GM12878 (cell line): ENCODE results near the gene SOX4. TPM values are rescaled to one million over a fixed set of nuclear protein-coding genes. Genes with fewer than 3 reads are reported as not detected.
A peak's percentile ranks its signal among the peaks of the same experiment; 100 is the strongest.

ENCODE experiments used
- ATAC-seq: fragments of 200-7000 bp; cut with Tn5 transposase; 3 replicates; pipeline ENCODE4 v1.9.1; 2020; ENCODE audit warnings: mild to moderate bottlenecking, moderate library complexity
- BruUV-seq: library from RNA; stranded (reverse); fragments of 400-500 nt; replicated peaks from 2 replicates; lab custom pipeline; 2021; lab: Mats Ljungman, UMichigan
- CTCF ChIA-PET: fragments of 300-600 bp; sonication (Branson Sonifier 250); formaldehyde crosslinking; extraction: SDS; loops from one replicate; lab custom pipeline; 2021; ENCODE audit warnings: inconsistent platforms; lab: Yijun Ruan, JAX
- POLR2A ChIA-PET: fragments of 350-600 bp; formaldehyde crosslinking; extraction: SDS; loops from one replicate; lab custom pipeline; 2021; ENCODE audit warnings: inconsistent platforms; lab: Charles Lee
- RAD21 ChIA-PET: fragments of 300-600 bp; sonication (Branson Sonifier 250); formaldehyde crosslinking; loops from one replicate; lab custom pipeline; 2023; ENCODE audit warnings: antibody characterized with exemption; ENCODE audit not compliant: unreplicated experiment; lab: Charles Lee
- SMC1A ChIA-PET: fragments of 300-600 bp; sonication (Branson Sonifier 250); formaldehyde crosslinking; loops from one replicate; lab custom pipeline; 2023; ENCODE audit not compliant: unreplicated experiment, uncharacterized antibody; lab: Charles Lee
- DNase-seq: peaks from one replicate; pipeline ENCODE4 v3.0.0-alpha.2; 2011; ENCODE audit warnings: low read depth, low spot score
- FAIRE-seq: peaks from 3 replicates; lab custom pipeline; 2011; peaks lifted over from hg19 to GRCh38; lab: Jason Lieb, UNC
- H2AFZ ChIP-seq: 2 replicates; pipeline ENCODE4 v1.6.0; 2011; ENCODE audit warnings: low read depth, low read length, control low read depth; ENCODE audit not compliant: control insufficient read depth
- H3K27ac ChIP-seq: 2 replicates; pipeline ENCODE4 v1.5.1; 2011; ENCODE audit warnings: control low read depth; ENCODE audit not compliant: control insufficient read depth, insufficient read depth
- H3K27me3 ChIP-seq, 2 experiments: replicated peaks in 1 of 2; 2 replicates each; pipeline versions ENCODE4 v1.6.0 to v1.6.1; 2011; ENCODE audit warnings: low read length in 1 of 2; ENCODE audit not compliant: control insufficient read depth in 2 of 2, insufficient read depth in 2 of 2
- H3K36me3 ChIP-seq, 2 experiments: 2 replicates each; pipeline ENCODE4 v1.5.1; 2011; ENCODE audit warnings: low read length in 1 of 2; ENCODE audit not compliant: control insufficient read depth in 2 of 2, insufficient read depth in 2 of 2
- H3K4me1 ChIP-seq: 2 replicates; pipeline ENCODE4 v1.6.1; 2011; ENCODE audit warnings: mild to moderate bottlenecking, low read length, moderate library complexity, mixed read lengths; ENCODE audit not compliant: control insufficient read depth, insufficient read depth
- H3K4me2 ChIP-seq: 2 replicates; pipeline ENCODE4 v1.6.0; 2011; ENCODE audit warnings: control low read depth; ENCODE audit not compliant: control insufficient read depth, insufficient read depth
- H3K4me3 ChIP-seq: fragments of 200-600 bp; sonication (generic); 2 replicates; pipeline ENCODE4 v1.5.1; 2016
- H3K79me2 ChIP-seq: 2 replicates; pipeline ENCODE4 v1.6.0; 2011; ENCODE audit warnings: low read length; ENCODE audit not compliant: control insufficient read depth, insufficient read depth
- H3K9ac ChIP-seq: 2 replicates; pipeline ENCODE4 v1.8.0; 2011; ENCODE audit warnings: low read length, control low read depth, mixed read lengths; ENCODE audit not compliant: control insufficient read depth, insufficient read depth
- H3K9me3 ChIP-seq: replicated peaks from 3 replicates; pipeline ENCODE4 v1.5.1; 2011; ENCODE audit warnings: mild to moderate bottlenecking, low read length; ENCODE audit not compliant: control insufficient read depth, insufficient read depth
- H4K20me1 ChIP-seq: 2 replicates; pipeline ENCODE4 v1.6.0; 2011; ENCODE audit not compliant: control insufficient read depth, insufficient read depth
- BRCA1 ChIP-seq: IDR thresholded peaks from 2 replicates; pipeline ENCODE4 v1.6.1; 2011; ENCODE audit warnings: low read depth, low read length, improper control_type of control experiment
- CBFB ChIP-seq: IDR thresholded peaks from 2 replicates; pipeline ENCODE4 v1.6.1; 2016; ENCODE audit warnings: antibody characterized with exemption, low read depth
- CREM ChIP-seq: IDR thresholded peaks from 2 replicates; pipeline ENCODE4 v1.6.1; 2014; ENCODE audit warnings: antibody characterized with exemption, low read depth
- DPF2 ChIP-seq: fragments of 450-650 bp; IDR thresholded peaks from 2 replicates; pipeline ENCODE4 v1.6.1; 2017; ENCODE audit warnings: mild to moderate bottlenecking
- EED ChIP-seq: sonication (generic); IDR thresholded peaks from 2 replicates; pipeline ENCODE4 v1.6.1; 2016; ENCODE audit warnings: antibody characterized with exemption, low read depth
- GATAD2B ChIP-seq: fragments of 450-650 bp; conservative IDR thresholded peaks from 2 replicates; pipeline ENCODE4 v1.6.1; 2017; ENCODE audit warnings: low read depth, mild to moderate bottlenecking, moderate library complexity
- IKZF1 ChIP-seq: fragments of 450-650 bp; conservative IDR thresholded peaks from 2 replicates; pipeline ENCODE4 v1.6.1; 2017; ENCODE audit warnings: antibody characterized with exemption, mild to moderate bottlenecking
- KLF5 ChIP-seq: fragments of 450-650 bp; IDR thresholded peaks from 2 replicates; pipeline ENCODE4 v1.6.1; 2014; ENCODE audit warnings: mild to moderate bottlenecking; ENCODE audit not compliant: partially characterized antibody
- LARP7 ChIP-seq: fragments of 450-650 bp; IDR thresholded peaks from 2 replicates; pipeline ENCODE4 v1.6.1; 2017; ENCODE audit warnings: mild to moderate bottlenecking
- MTA3 ChIP-seq: IDR thresholded peaks from 2 replicates; pipeline ENCODE4 v1.6.1; 2012; ENCODE audit warnings: low read length, inconsistent platforms, borderline replicate concordance
- MYC ChIP-seq: IDR thresholded peaks from 2 replicates; pipeline ENCODE4 v1.6.1; 2011; ENCODE audit warnings: mild to moderate bottlenecking, low read length, moderate library complexity, inconsistent platforms; ENCODE audit not compliant: insufficient read depth, insufficient replicate concordance, insufficient read length, severe bottlenecking
- NBN ChIP-seq: fragments of 450-650 bp; IDR thresholded peaks from 2 replicates; pipeline ENCODE4 v1.6.1; 2016
- NR2F1 ChIP-seq: fragments of 450-650 bp; conservative IDR thresholded peaks from 2 replicates; pipeline ENCODE4 v1.6.1; 2017; ENCODE audit warnings: mild to moderate bottlenecking
- PAX8 ChIP-seq: fragments of 450-650 bp; IDR thresholded peaks from 2 replicates; pipeline ENCODE4 v1.6.1; 2017; ENCODE audit warnings: mild to moderate bottlenecking, moderate library complexity
- POLR2A ChIP-seq: IDR thresholded peaks from 2 replicates; pipeline ENCODE4 v1.6.1; 2011; ENCODE audit warnings: low read depth, mild to moderate bottlenecking, low read length
- POLR2AphosphoS5 ChIP-seq: IDR thresholded peaks from 2 replicates; pipeline ENCODE4 v1.6.1; 2011; ENCODE audit warnings: mild to moderate bottlenecking, low read length, inconsistent platforms
- TAF1 ChIP-seq: IDR thresholded peaks from 2 replicates; pipeline ENCODE4 v1.6.1; 2011; ENCODE audit warnings: mild to moderate bottlenecking, low read depth, low read length, borderline replicate concordance
- TBL1XR1 ChIP-seq: IDR thresholded peaks from 2 replicates; pipeline ENCODE4 v1.6.1; 2012; ENCODE audit warnings: low read depth, low read length, improper control_type of control experiment
- ZNF207 ChIP-seq: fragments of 450-650 bp; IDR thresholded peaks from 2 replicates; pipeline ENCODE4 v1.6.1; 2014; ENCODE audit warnings: antibody characterized with exemption, mild to moderate bottlenecking, borderline replicate concordance
- ZNF217 ChIP-seq: fragments of 450-650 bp; IDR thresholded peaks from 2 replicates; pipeline ENCODE4 v1.6.1; 2017; ENCODE audit warnings: antibody characterized with exemption, mild to moderate bottlenecking
- WGBS: methylation state at CpG from one replicate; pipeline ENCODE4 v1.1.6; 2016; ENCODE audit warnings: low lambda C conversion rate; ENCODE audit not compliant: insufficient replicate concordance, insufficient coverage; ENCODE audit errors: missing lambda C conversion rate; 5-methylcytosine and 5-hydroxymethylcytosine counted together
- in situ Hi-C: fragments of 300-500 bp; cut with MboI; formaldehyde crosslinking; loops from 9 replicates; pipeline ENCODE4 v1.14.3; 2018; ENCODE audit warnings: mixed read lengths
- intact Hi-C: fragments of 100-400 bp; cut with micrococcal nuclease; formaldehyde crosslinking; loops from one replicate; pipeline ENCODE4 v1.14.2; 2022; ENCODE audit not compliant: unreplicated experiment
- polyA plus RNA-seq, 11 experiments: library from polyadenylated mRNA; depleted of rRNA in 4 of 11; unstranded in 6 of 11; stranded (reverse) in 5 of 11; fragments of >200 nt; fragmentation: Nextera tagmentation in 4 of 11; fragmentation: Illumina TruSeq in 1 of 11; extraction: Ambion mirVana in 4 of 11; extraction: Trizol in 1 of 11; gene quantifications; 1 replicate in 1 of 11; 2 replicates in 10 of 11; pipeline versions ENCODE4 v1.2.1 to v1.2.3, GENCODE V29; 2011 to 2016; ENCODE audit warnings: inconsistent platforms in 2 of 11, missing spikeins in 2 of 11, low read depth in 1 of 11
- total RNA-seq, 4 experiments: library from RNA; depleted of rRNA in 3 of 4; stranded (reverse); fragments of >200 nt in 3 of 4; fragmentation: Illumina TruSeq in 1 of 4; extraction: Trizol in 1 of 4; gene quantifications; 2 replicates each; pipeline versions ENCODE4 v1.2.1 to v1.2.3, GENCODE V29; 2013 to 2021
- TF ChIP-seq, protein P1 (sequence below): fragments of 450-650 bp; IDR thresholded peaks from 2 replicates; pipeline ENCODE4 v1.6.1; 2017; ENCODE audit warnings: mild to moderate bottlenecking

The SOX4 gene
- total and polyA plus RNA-seq, 10 of the 15 experiments (the other 5 are each of a cell fraction or from before 2014, with no cell fraction given) = 16.8 to 119 (median 26.5) TPM

DNA sequence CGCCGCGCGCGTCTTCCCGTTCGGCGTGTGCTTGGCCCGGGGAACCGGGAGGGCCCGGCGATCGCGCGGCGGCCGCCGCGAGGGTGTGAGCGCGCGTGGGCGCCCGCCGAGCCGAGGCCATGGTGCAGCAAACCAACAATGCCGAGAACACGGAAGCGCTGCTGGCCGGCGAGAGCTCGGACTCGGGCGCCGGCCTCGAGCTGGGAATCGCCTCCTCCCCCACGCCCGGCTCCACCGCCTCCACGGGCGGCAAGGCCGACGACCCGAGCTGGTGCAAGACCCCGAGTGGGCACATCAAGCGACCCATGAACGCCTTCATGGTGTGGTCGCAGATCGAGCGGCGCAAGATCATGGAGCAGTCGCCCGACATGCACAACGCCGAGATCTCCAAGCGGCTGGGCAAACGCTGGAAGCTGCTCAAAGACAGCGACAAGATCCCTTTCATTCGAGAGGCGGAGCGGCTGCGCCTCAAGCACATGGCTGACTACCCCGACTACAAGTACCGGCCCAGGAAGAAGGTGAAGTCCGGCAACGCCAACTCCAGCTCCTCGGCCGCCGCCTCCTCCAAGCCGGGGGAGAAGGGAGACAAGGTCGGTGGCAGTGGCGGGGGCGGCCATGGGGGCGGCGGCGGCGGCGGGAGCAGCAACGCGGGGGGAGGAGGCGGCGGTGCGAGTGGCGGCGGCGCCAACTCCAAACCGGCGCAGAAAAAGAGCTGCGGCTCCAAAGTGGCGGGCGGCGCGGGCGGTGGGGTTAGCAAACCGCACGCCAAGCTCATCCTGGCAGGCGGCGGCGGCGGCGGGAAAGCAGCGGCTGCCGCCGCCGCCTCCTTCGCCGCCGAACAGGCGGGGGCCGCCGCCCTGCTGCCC lies 1.1 kb downstream of the SOX4 start:
- RAD21 ChIA-PET = interaction anchor here (0.6 to 7.0 kb wide), 8 partner anchors 333 to 1820 kb away, joined by 3 to 57 read pairs (median 5); no protein-coding TSS in a partner anchor
- Histone ChIP-seq H3K79me2 (peaks cover 51% of the 10 kb centered on the region), H3K27me3 (no peaks in the 10 kb centered on the region), H2AFZ (peak overlapping the region; percentile 87), H3K9me3 (no peaks in the 10 kb centered on the region), H3K4me1 (0 out of 2 replicates have a peak, but pooled peaks cover 5% of the 10 kb centered on the region), H4K20me1 (no peaks in the 10 kb centered on the region), H3K9ac (peak overlapping the region; percentile 90), H3K4me3 (peak overlapping the region; percentile 88), H3K36me3 (no peaks in the 10 kb centered on the region), H3K27ac (peak overlapping the region; percentile 89), H3K4me2 (peak overlapping the region; percentile 56)
- BruUV-seq = no TSS peak
- POLR2A ChIA-PET = interaction anchor here (0.6 to 1.3 kb wide), 4 partner anchors 8 to 1031 kb away, joined by 3 to 8 read pairs (median 5); no protein-coding TSS in a partner anchor
- DNase-seq = no peak
- in situ Hi-C loops (loop anchor here (25.0 kb wide), 1 partner anchor 407 kb away; no protein-coding TSS in a partner anchor), intact Hi-C loops (loop anchor here (5.0 to 10.0 kb wide), 8 partner anchors 138 to 890 kb away; no protein-coding TSS in a partner anchor)
- CTCF ChIA-PET = interaction anchor here (0.9 to 9.5 kb wide), 5 partner anchors 575 to 1465 kb away, joined by 3 to 137 read pairs (median 4); no protein-coding TSS in a partner anchor
- ATAC-seq = peak; percentile 39
- under 1% methylated on average over 79 of the region's 112 CpGs for WGBS
- SMC1A ChIA-PET = interaction anchor here (0.6 to 4.1 kb wide), 8 partner anchors 156 to 1820 kb away, joined by 3 to 42 read pairs (median 4); no protein-coding TSS in a partner anchor
- FAIRE-seq = peak; percentile 81
- TF ChIP-seq TAF1 (peak; percentile 63; the same call in 1 of the 2 replicates), GATAD2B (peak; percentile 75), NBN (peak; percentile 56; the same call in 1 of the 2 replicates), BRCA1 (no peak), CBFB (no peak), POLR2AphosphoS5 (0 out of 2 replicates have a peak, but pooled peaks have one; percentile 23), ZNF207 (no peak), ZNF217 (peak; percentile 49; the same call in 1 of the 2 replicates), TBL1XR1 (0 out of 2 replicates have a peak, but pooled peaks have one; percentile 11), KLF5 (no peak), EED (peak; percentile 55; the same call in 1 of the 2 replicates), CREM (no peak), IKZF1 (peak; percentile 58), POLR2A (peak; percentile 83), NR2F1 (peak; percentile 29; the same call in 1 of the 2 replicates), MTA3 (no peak), PAX8 (no peak), DPF2 (peak; percentile 81), LARP7 (peak; percentile 85), MYC (peak; percentile 41)
- TF ChIP-seq, protein P1, sequence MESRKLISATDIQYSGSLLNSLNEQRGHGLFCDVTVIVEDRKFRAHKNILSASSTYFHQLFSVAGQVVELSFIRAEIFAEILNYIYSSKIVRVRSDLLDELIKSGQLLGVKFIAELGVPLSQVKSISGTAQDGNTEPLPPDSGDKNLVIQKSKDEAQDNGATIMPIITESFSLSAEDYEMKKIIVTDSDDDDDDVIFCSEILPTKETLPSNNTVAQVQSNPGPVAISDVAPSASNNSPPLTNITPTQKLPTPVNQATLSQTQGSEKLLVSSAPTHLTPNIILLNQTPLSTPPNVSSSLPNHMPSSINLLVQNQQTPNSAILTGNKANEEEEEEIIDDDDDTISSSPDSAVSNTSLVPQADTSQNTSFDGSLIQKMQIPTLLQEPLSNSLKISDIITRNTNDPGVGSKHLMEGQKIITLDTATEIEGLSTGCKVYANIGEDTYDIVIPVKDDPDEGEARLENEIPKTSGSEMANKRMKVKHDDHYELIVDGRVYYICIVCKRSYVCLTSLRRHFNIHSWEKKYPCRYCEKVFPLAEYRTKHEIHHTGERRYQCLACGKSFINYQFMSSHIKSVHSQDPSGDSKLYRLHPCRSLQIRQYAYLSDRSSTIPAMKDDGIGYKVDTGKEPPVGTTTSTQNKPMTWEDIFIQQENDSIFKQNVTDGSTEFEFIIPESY = no peak
